CD8-positive, alpha-beta memory T cell (primary cell): Measurements from ENCODE around the gene MYO5B. TPM values are rescaled to one million over a fixed set of nuclear protein-coding genes. Genes with fewer than 3 reads are reported as not detected.

Experiments
- CTCF ChIA-PET: fragments of 350-600 bp; sonication (Branson Sonifier 250); formaldehyde crosslinking; loops from one replicate; lab custom pipeline; 2021; ENCODE audit warnings: antibody characterized with exemption; lab: Charles Lee
- POLR2A ChIA-PET: fragments of 350-600 bp; sonication (Branson Sonifier 250); formaldehyde crosslinking; loops from one replicate; lab custom pipeline; 2021; ENCODE audit warnings: antibody characterized with exemption; lab: Charles Lee
- DNase-seq, 5 donors: peaks; one replicate each; pipeline versions ENCODE4 v3.0.0 to v3.0.0-alpha.2; 2020 to 2022; ENCODE audit warnings: mixed read lengths in 1 of 5
- H3K27ac ChIP-seq: one replicate; pipeline ENCODE4 v1.7.0; 2013; ENCODE audit warnings: low read depth, mild to moderate bottlenecking, low read length, moderate library complexity
- H3K27me3 ChIP-seq: 2 replicates; pipeline ENCODE4 v1.7.0; 2013; ENCODE audit warnings: low read length, mild to moderate bottlenecking; ENCODE audit not compliant: insufficient read depth, poor library complexity, severe bottlenecking
- H3K36me3 ChIP-seq: 2 replicates; pipeline ENCODE4 v1.7.0; 2013; ENCODE audit warnings: mild to moderate bottlenecking, low read length, moderate library complexity; ENCODE audit not compliant: insufficient read depth
- H3K4me1 ChIP-seq: 2 replicates; pipeline ENCODE4 v1.7.0; 2013; ENCODE audit warnings: mild to moderate bottlenecking, low read length, moderate library complexity; ENCODE audit not compliant: insufficient read depth
- H3K4me3 ChIP-seq: 2 replicates; pipeline ENCODE4 v1.7.0; 2013; ENCODE audit warnings: mild to moderate bottlenecking, low read length
- H3K9me3 ChIP-seq: 2 replicates; pipeline ENCODE4 v1.7.0; 2013; ENCODE audit warnings: mild to moderate bottlenecking, low read length
- H3K27ac Mint-ChIP-seq, 8 donors: one replicate each; pipeline ENCODE4 v1.8.0; 2020 to 2021; ENCODE audit warnings: mixed read lengths in 8 of 8, mild to moderate bottlenecking in 6 of 8, inconsistent platforms in 3 of 8, moderate library complexity in 3 of 8
- H3K27me3 Mint-ChIP-seq, 2 donors: one replicate each; pipeline ENCODE4 v1.8.0; 2020 to 2021; ENCODE audit warnings: mixed read lengths in 2 of 2, mild to moderate bottlenecking in 1 of 2, moderate library complexity in 1 of 2
- H3K36me3 Mint-ChIP-seq, 3 donors: one replicate each; pipeline ENCODE4 v1.8.0; 2020 to 2021; ENCODE audit warnings: mixed read lengths in 3 of 3, inconsistent platforms in 1 of 3, mild to moderate bottlenecking in 1 of 3
- H3K4me1 Mint-ChIP-seq, 3 donors: one replicate each; pipeline ENCODE4 v1.8.0; 2020 to 2021; ENCODE audit warnings: mixed read lengths in 3 of 3, inconsistent platforms in 1 of 3, mild to moderate bottlenecking in 1 of 3
- H3K4me3 Mint-ChIP-seq, 7 donors: one replicate each; pipeline ENCODE4 v1.8.0; 2020 to 2021; ENCODE audit warnings: mixed read lengths in 7 of 7, mild to moderate bottlenecking in 6 of 7, moderate library complexity in 4 of 7, inconsistent platforms in 2 of 7
- H3K9me3 Mint-ChIP-seq, 5 donors: one replicate each; pipeline ENCODE4 v1.8.0; 2020 to 2022; ENCODE audit warnings: mixed read lengths in 5 of 5, mild to moderate bottlenecking in 3 of 5, moderate library complexity in 2 of 5, inconsistent platforms in 1 of 5
- polyA plus RNA-seq: library from polyadenylated mRNA; unstranded; fragments of 300-500 nt; fragmentation: Illumina TruSeq; gene quantifications from one replicate; pipeline ENCODE4 v1.2.3, GENCODE V29; 2021
- total RNA-seq, 2 experiments: library from RNA; stranded (reverse); gene quantifications; one replicate each; pipeline ENCODE4 v1.2.3, GENCODE V29; 2021

MYO5B gene
- total and polyA plus RNA-seq, 3 experiments from 2014 or later: 0.07 to 0.11 TPM; not detected in 1

- no peaks in the 10 kb centered on the region for H3K36me3 ChIP-seq
- no peaks in the 10 kb centered on the region for H3K9me3 Mint-ChIP-seq
- H3K27me3 ChIP-seq: no peaks in the 10 kb centered on the region
- H3K4me1 ChIP-seq: no peaks in the 10 kb centered on the region
- H3K4me1 Mint-ChIP-seq: peaks cover 0 to 6% (median 3%) of the 10 kb centered on the region in 3 donors
- H3K36me3 Mint-ChIP-seq: no peaks in the 10 kb centered on the region
- peaks cover 3 to 53% of the 10 kb centered on the region in 2 donors for H3K27me3 Mint-ChIP-seq
- H3K9me3 ChIP-seq: no peaks in the 10 kb centered on the region
- H3K4me3 ChIP-seq: no peak overlapping the region
- ChIA-PET CTCF (no interaction called here), POLR2A (no interaction called here)
- no peak for DNase-seq
- H3K4me3 Mint-ChIP-seq: no peak overlapping the region
- H3K27ac ChIP-seq: no peak overlapping the region
- H3K27ac Mint-ChIP-seq: no peak overlapping the region
Observed at GRCh38 chr18:50080932-50081560, 113.9 kb downstream of the MYO5B start.

- no peaks in the 10 kb centered on the region for H3K36me3 Mint-ChIP-seq
- no peak overlapping the region for H3K4me3 Mint-ChIP-seq
Observed at GRCh38 chr18:50080316-50080715, 114.6 kb downstream of the MYO5B start.

GRCh38 chr18:50079571-50080295 is 115.2 kb downstream of the MYO5B start:
- Mint-ChIP-seq H3K27me3 (peaks cover 5 to 53% of the 10 kb centered on the region in 2 donors), H3K4me1 (peaks cover 0 to 10% (median 5%) of the 10 kb centered on the region in 3 donors), H3K9me3 (no peaks in the 10 kb centered on the region), H3K27ac (peak overlapping the region in 1 of 8 donors; percentile 15), H3K36me3 (no peaks in the 10 kb centered on the region), H3K4me3 (peak overlapping the region in 1 of 7 donors; percentile 55)
- Histone ChIP-seq H3K27ac (no peak overlapping the region), H3K36me3 (no peaks in the 10 kb centered on the region), H3K27me3 (no peaks in the 10 kb centered on the region), H3K4me3 (no peak overlapping the region), H3K4me1 (no peaks in the 10 kb centered on the region), H3K9me3 (no peaks in the 10 kb centered on the region)
- no peak for DNase-seq
- ChIA-PET CTCF (no interaction called here), POLR2A (no interaction called here)

More at GRCh38 chr18:50080316-50080715, 114.6 kb downstream of the MYO5B start:
- ChIA-PET POLR2A (no interaction called here), CTCF (no interaction called here)
- Histone ChIP-seq H3K4me3 (no peak overlapping the region), H3K4me1 (no peaks in the 10 kb centered on the region), H3K27me3 (no peaks in the 10 kb centered on the region), H3K36me3 (no peaks in the 10 kb centered on the region), H3K9me3 (no peaks in the 10 kb centered on the region), H3K27ac (no peak overlapping the region)
- Mint-ChIP-seq H3K27me3 (peaks cover 5 to 53% of the 10 kb centered on the region in 2 donors), H3K27ac (no peak overlapping the region), H3K4me1 (peaks cover 0 to 10% (median 5%) of the 10 kb centered on the region in 3 donors), H3K9me3 (no peaks in the 10 kb centered on the region)
- DNase-seq: no peak

DNA sequence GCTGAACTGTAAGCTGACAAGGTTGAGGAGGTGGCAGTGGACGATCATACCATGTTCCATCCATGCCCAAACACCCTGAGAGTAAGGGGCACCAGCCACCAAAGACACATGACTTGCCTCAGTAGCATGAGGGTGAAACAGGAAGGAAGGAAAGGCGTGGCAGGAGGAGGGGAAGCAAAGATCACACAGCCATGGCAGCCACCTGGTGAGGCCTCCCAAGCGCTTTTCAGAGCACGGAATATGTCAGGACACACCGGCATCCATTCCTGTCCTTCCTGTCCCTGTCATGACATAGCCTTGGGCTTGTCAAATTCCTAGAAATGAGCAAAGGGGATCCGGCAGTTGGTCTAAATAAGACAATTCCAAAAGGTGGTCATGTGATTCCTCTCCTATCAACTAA is 118.7 kb downstream of the MYO5B start:
- H3K4me3 ChIP-seq: no peak overlapping the region
- H3K4me1 ChIP-seq: no peaks in the 10 kb centered on the region
- no peaks in the 10 kb centered on the region for H3K9me3 ChIP-seq
- CTCF ChIA-PET: no interaction called here
- no peaks in the 10 kb centered on the region for H3K36me3 Mint-ChIP-seq
- DNase-seq: no peak
- POLR2A ChIA-PET: no interaction called here
- H3K27ac ChIP-seq: no peak overlapping the region
- H3K4me3 Mint-ChIP-seq: no peak overlapping the region
- peaks cover 0 to 2% (median 0%) of the 10 kb centered on the region in 5 donors for H3K9me3 Mint-ChIP-seq
- H3K27ac Mint-ChIP-seq: no peak overlapping the region
- H3K36me3 ChIP-seq: no peaks in the 10 kb centered on the region
- H3K4me1 Mint-ChIP-seq: peaks cover 0 to 10% (median 5%) of the 10 kb centered on the region in 3 donors
- peaks cover 7 to 52% of the 10 kb centered on the region in 2 donors for H3K27me3 Mint-ChIP-seq
- no peaks in the 10 kb centered on the region for H3K27me3 ChIP-seq

DNA sequence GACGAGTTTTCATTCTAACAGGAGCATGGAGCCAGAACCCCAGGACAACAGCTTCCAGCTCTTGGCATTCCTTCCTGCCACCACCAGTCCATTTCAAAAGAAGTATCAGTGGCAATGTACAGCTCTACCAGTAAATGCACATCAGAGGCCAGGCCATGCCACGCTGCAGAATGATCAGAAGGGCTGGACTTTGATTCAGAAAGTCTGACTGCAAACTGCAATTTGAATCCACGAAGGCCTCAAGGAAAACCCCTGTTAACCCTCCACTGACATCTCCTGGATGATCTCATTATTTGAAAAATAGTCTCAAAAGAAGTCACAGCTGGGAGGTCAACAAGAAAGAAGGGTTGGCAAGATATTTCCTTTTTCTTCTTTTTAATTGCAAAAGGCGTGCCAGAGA is 119.2 kb downstream of the MYO5B start:
- no peaks in the 10 kb centered on the region for H3K27me3 ChIP-seq
- Mint-ChIP-seq H3K4me1 (peaks cover 0 to 10% (median 5%) of the 10 kb centered on the region in 3 donors), H3K9me3 (peaks cover 0 to 2% (median 0%) of the 10 kb centered on the region in 5 donors), H3K27me3 (peaks cover 7 to 50% of the 10 kb centered on the region in 2 donors), H3K27ac (no peak overlapping the region), H3K36me3 (no peaks in the 10 kb centered on the region), H3K4me3 (no peak overlapping the region)
- H3K4me3 ChIP-seq: no peak overlapping the region
- no peaks in the 10 kb centered on the region for H3K4me1 ChIP-seq
- no peaks in the 10 kb centered on the region for H3K9me3 ChIP-seq
- ChIA-PET CTCF (no interaction called here), POLR2A (no interaction called here)
- DNase-seq: no peak
- H3K36me3 ChIP-seq: no peaks in the 10 kb centered on the region
- H3K27ac ChIP-seq: no peak overlapping the region

- Histone ChIP-seq H3K4me1 (no peaks in the 10 kb centered on the region), H3K36me3 (no peaks in the 10 kb centered on the region), H3K9me3 (no peaks in the 10 kb centered on the region), H3K4me3 (no peak overlapping the region), H3K27ac (no peak overlapping the region), H3K27me3 (no peaks in the 10 kb centered on the region)
- Mint-ChIP-seq H3K27ac (no peak overlapping the region), H3K9me3 (peaks cover 0 to 2% (median 0%) of the 10 kb centered on the region in 5 donors), H3K27me3 (peaks cover 7 to 46% of the 10 kb centered on the region in 2 donors), H3K4me1 (peaks cover 0 to 10% (median 5%) of the 10 kb centered on the region in 3 donors), H3K36me3 (no peaks in the 10 kb centered on the region), H3K4me3 (no peak overlapping the region)
- DNase-seq: no peak
- ChIA-PET POLR2A (no interaction called here), CTCF (no interaction called here)
Observed at GRCh38 chr18:50074404-50074803, 120.5 kb downstream of the MYO5B start.

DNA sequence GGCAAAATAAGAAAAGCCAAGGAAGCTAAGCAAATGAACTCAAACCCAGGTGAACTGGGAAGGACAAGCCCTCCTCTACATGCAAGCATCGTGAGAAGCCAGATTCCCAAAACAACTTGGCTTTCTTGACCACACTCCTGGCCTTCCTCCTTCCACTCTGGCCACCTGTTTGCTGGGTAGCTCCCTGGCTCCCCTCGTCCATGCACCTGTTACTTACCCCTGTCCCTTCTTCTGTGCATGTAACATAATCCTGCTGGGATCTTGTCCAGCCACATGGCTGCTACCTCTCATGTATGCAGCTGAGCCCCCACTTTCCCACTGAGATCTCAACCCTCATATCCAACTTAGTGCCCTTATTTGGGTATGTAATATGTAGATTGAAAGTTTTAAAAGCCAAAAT is 121.6 kb downstream of the MYO5B start:
- CTCF ChIA-PET: no interaction called here
- Mint-ChIP-seq H3K4me1 (peaks cover 0 to 10% (median 5%) of the 10 kb centered on the region in 3 donors), H3K4me3 (no peak overlapping the region), H3K36me3 (no peaks in the 10 kb centered on the region), H3K27me3 (peaks cover 7 to 37% of the 10 kb centered on the region in 2 donors), H3K9me3 (peaks cover 0 to 2% (median 0%) of the 10 kb centered on the region in 5 donors), H3K27ac (no peak overlapping the region)
- H3K4me1 ChIP-seq: no peaks in the 10 kb centered on the region
- H3K27me3 ChIP-seq: no peaks in the 10 kb centered on the region
- no peak for DNase-seq
- H3K9me3 ChIP-seq: no peaks in the 10 kb centered on the region
- POLR2A ChIA-PET: no interaction called here
- H3K36me3 ChIP-seq: no peaks in the 10 kb centered on the region
- H3K27ac ChIP-seq: no peak overlapping the region
- no peak overlapping the region for H3K4me3 ChIP-seq

DNA sequence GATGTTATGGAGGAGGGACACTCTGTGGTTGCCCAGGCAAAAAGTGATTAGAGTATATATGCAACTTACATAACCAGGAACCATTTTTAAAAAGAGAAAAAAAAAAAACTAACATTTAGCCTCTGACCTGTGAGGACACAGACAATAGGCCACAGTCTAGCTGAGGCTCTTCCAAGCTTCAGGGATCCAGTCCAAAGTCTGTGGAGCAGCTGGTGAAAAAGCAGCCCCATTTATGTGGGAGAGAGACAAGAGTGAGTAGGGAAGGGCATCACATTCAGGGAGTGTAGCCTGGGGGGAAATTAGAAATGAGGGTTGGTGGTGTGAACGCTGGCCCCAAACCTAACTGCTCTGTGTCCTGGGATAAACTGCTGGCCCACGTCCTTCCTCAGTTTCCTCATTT is 122.8 kb downstream of the MYO5B start:
- no peak overlapping the region for H3K27ac Mint-ChIP-seq
- peaks cover 0 to 10% (median 5%) of the 10 kb centered on the region in 3 donors for H3K4me1 Mint-ChIP-seq
- POLR2A ChIA-PET: no interaction called here
- no peaks in the 10 kb centered on the region for H3K9me3 ChIP-seq
- peaks cover 9 to 31% of the 10 kb centered on the region in 2 donors for H3K27me3 Mint-ChIP-seq
- no peaks in the 10 kb centered on the region for H3K36me3 Mint-ChIP-seq
- DNase-seq: no peak
- H3K27ac ChIP-seq: no peak overlapping the region
- peaks cover 0 to 2% (median 0%) of the 10 kb centered on the region in 5 donors for H3K9me3 Mint-ChIP-seq
- CTCF ChIA-PET: no interaction called here
- H3K4me3 ChIP-seq: no peak overlapping the region
- H3K36me3 ChIP-seq: no peaks in the 10 kb centered on the region
- no peaks in the 10 kb centered on the region for H3K4me1 ChIP-seq
- no peaks in the 10 kb centered on the region for H3K27me3 ChIP-seq
- no peak overlapping the region for H3K4me3 Mint-ChIP-seq
